BLaER1 (cell line): ENCODE results near the gene GLIS1.

Experiments
- H3K27ac ChIP-seq: shearing (Covaris generic); formaldehyde crosslinking; 2 replicates; pipeline ENCODE4 v1.8.1; 2022
- H3K27me3 ChIP-seq: shearing (Covaris generic); formaldehyde crosslinking; 2 replicates; pipeline ENCODE4 v1.8.1; 2022
- H3K36me3 ChIP-seq: shearing (Covaris generic); formaldehyde crosslinking; 2 replicates; pipeline ENCODE4 v1.8.1; 2022
- H3K4me1 ChIP-seq: shearing (Covaris generic); formaldehyde crosslinking; 2 replicates; pipeline ENCODE4 v1.8.1; 2022
- H3K4me2 ChIP-seq: shearing (Covaris generic); formaldehyde crosslinking; 2 replicates; pipeline ENCODE4 v1.8.1; 2022
- H3K4me3 ChIP-seq: shearing (Covaris generic); formaldehyde crosslinking; 2 replicates; pipeline ENCODE4 v1.8.1; 2022
- H3K9ac ChIP-seq: shearing (Covaris generic); formaldehyde crosslinking; 2 replicates; pipeline ENCODE4 v1.8.1; 2022
- H3K9me3 ChIP-seq: shearing (Covaris generic); formaldehyde crosslinking; 2 replicates; pipeline ENCODE4 v1.8.1; 2022
- H4K20me1 ChIP-seq: shearing (Covaris generic); formaldehyde crosslinking; 2 replicates; pipeline ENCODE4 v1.8.1; 2022
- Cebpa-rat ChIP-seq: shearing (Covaris generic); IDR thresholded peaks from 2 replicates; pipeline ENCODE4 v1.8.1; 2022

GLIS1 gene

DNA sequence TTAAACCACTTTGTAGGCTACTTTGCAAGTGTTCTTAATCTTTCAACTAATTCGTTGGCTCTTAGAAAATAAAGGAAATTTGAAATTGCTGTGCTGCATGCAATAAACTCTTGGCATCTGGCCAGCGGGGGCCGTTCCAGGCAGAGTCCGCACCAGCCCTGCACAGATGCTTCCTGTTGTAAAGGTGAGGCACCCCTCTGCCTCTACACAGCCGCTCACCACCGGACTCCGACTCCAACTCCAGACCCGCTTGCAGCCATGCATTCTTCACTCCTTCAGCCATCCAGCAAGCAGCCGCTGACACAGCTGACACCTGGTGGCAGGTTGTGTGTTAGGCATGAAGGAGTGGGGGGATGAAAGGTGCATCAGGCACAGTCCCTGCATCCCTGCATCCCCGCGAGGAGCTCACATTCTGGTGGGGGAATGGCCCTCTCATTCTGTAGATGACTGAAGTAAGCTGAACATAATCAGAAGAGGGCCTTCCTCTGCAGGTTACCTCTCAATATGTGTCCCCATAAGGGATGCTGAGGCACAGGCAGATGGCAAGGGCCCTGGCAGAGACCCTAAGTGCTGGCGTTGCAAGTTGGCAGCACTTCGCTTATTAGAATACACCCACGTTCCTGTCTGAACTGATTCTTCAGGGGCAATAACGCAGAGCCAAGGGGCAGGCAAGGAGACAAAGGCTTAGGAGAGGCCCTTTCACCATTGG, 56.8 kb downstream of the GLIS1 start:
- Histone ChIP-seq H3K27ac (0 out of 2 replicates have a peak overlapping the region, but pooled peaks have one; percentile 7), H3K4me3 (no peak overlapping the region), H3K9ac (no peak overlapping the region; the same call in 1 of the 2 replicates), H3K27me3 (no peaks in the 10 kb centered on the region), H3K36me3 (no peaks in the 10 kb centered on the region), H3K4me1 (peaks cover 53% of the 10 kb centered on the region), H3K9me3 (no peaks in the 10 kb centered on the region), H3K4me2 (peak overlapping the region; percentile 76), H4K20me1 (no peaks in the 10 kb centered on the region)
- TF ChIP-seq Cebpa-rat, result no peak

DNA sequence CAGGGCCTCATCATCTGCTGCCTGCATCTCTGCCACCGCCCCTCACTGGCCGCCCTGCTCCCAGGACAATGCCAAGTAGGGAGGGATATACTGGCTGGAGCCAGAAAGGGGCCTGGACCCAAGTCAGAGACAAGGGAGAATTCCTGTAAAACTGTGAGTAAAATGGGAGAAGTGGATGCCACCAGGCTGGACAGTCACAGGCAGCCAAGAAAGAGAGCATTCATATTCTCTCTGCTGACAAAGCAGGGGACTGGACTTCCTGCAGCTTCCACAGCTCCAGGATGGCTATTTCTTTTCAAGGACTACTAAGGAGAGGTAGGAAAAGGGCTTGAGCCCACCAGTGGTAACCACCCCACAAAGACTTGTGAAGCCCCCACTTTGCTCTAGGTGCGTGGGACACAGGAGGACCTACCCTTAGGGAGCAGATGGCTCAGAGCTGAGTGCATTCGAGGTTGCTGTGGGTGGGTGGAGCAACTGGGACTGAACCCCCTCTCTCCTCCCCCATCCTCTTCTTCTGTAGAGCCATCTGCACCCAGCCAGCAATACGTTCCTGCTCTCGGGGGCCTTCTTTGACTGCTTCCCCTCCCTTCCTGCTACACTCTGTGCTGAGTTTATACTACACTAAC, 57.5 kb downstream of the GLIS1 start:
- Histone ChIP-seq H3K27ac (0 out of 2 replicates have a peak overlapping the region, but pooled peaks have one; percentile 7), H3K9ac (no peak overlapping the region; the same call in 1 of the 2 replicates), H3K4me3 (no peak overlapping the region), H3K9me3 (no peaks in the 10 kb centered on the region), H3K27me3 (no peaks in the 10 kb centered on the region), H4K20me1 (no peaks in the 10 kb centered on the region), H3K4me1 (peaks cover 50% of the 10 kb centered on the region), H3K4me2 (peak overlapping the region; percentile 76), H3K36me3 (no peaks in the 10 kb centered on the region)
- no peak for TF ChIP-seq Cebpa-rat

DNA sequence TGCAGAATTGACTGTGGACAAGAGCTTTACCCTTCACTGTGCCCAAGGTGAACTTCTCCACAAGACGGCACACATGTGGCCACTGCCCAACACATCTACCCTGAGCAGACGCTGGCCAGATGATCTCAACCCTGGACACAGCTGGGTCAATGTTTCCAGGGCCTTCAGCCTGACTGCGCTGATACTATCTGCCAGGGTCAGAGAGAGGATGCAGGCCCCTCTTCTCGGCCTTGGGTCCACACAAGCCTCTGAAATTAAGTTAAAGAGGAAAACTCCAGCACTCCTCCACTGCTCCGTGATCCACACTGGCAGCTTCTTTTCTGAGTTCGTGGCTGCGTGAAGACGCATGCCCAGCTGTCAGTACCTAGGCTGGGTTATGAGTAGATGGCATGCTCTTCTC, 58.1 kb downstream of the GLIS1 start:
- H3K27ac ChIP-seq, result no peak overlapping the region

DNA sequence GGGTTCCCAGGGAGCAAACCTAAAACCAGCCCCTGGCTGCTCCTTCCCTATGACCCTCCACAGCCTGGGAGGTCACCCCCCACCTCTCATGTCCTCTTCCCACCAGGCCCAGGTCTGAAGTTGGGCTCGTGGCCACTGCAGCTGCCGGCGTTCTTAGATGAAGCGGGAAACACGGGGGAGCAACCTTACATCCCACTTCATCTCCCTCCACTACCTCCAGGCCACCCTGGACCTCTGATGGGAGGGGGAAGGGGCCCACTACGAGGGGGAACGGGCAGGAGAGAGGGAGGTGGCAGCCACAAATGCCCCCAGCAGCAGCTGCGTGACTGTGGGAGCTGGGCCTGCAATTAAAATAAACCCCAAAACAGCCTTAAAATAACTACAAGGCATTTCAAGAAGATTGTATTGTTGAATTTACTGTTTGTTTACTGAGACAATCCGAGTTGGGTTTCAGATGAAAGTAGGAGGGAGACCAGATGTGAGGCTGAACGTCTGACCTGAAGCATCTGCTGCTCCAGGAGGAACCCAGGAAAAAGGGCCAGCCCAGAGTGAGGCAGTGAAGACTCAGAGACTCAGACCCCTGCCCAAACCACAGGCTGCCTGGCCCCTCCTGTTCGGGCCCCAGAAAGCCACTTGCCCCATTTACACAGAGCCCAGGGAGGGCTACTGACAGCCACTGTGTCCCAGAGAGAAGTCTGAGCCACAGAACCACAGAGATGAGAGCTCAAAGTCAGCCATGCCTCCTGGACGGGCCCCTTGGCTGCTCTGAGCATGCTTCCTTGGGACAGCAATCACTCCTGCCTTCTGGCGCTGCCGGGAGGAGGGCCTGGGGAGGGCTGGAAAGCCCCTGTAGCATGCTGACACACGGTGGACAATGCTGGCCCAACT, 59.8 kb downstream of the GLIS1 start:
- Histone ChIP-seq H3K9ac (no peak overlapping the region), H3K27me3 (no peaks in the 10 kb centered on the region), H3K27ac (no peak overlapping the region; the same call in 1 of the 2 replicates), H3K9me3 (no peaks in the 10 kb centered on the region), H3K4me3 (no peak overlapping the region), H4K20me1 (no peaks in the 10 kb centered on the region), H3K36me3 (no peaks in the 10 kb centered on the region), H3K4me1 (peaks cover 32% of the 10 kb centered on the region), H3K4me2 (peak overlapping the region; percentile 36)
- no peak for TF ChIP-seq Cebpa-rat

More for the DNA sequence above, 58.1 kb downstream of the GLIS1 start:
- H3K4me1 ChIP-seq, result peaks cover 44% of the 10 kb centered on the region
- H3K9me3 ChIP-seq, result no peaks in the 10 kb centered on the region
- no peak overlapping the region for H3K4me3 ChIP-seq
- H4K20me1 ChIP-seq, result no peaks in the 10 kb centered on the region
- no peak overlapping the region for H3K4me2 ChIP-seq
- H3K36me3 ChIP-seq, result no peaks in the 10 kb centered on the region
- TF ChIP-seq Cebpa-rat, result no peak
- H3K27me3 ChIP-seq, result no peaks in the 10 kb centered on the region
- no peak overlapping the region for H3K9ac ChIP-seq

DNA sequence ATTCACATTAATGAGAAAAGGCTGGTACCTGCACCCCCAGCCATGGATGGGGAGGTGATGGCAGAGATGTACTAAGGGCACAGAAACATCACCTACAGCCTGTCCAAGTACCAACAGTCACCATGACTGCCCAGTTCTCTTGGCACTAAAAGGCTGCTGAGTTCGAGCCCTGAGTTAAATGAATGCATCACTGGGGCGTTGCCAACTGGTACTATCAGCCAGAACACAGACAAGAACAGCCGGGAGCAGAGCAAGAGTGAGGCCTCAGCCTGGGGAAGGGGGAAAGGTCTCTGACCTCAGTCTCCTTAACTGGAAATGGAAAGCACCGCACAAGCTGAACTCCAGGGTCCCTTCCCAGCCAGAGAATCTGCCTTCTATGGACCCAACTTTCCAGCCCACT, 60.5 kb downstream of the GLIS1 start:
- Histone ChIP-seq H3K36me3 (no peaks in the 10 kb centered on the region), H3K4me3 (no peak overlapping the region), H3K4me2 (no peak overlapping the region), H3K27ac (no peak overlapping the region), H3K4me1 (peaks cover 32% of the 10 kb centered on the region), H3K9ac (no peak overlapping the region), H3K9me3 (no peaks in the 10 kb centered on the region), H3K27me3 (no peaks in the 10 kb centered on the region), H4K20me1 (no peaks in the 10 kb centered on the region)
- TF ChIP-seq Cebpa-rat, result no peak

DNA sequence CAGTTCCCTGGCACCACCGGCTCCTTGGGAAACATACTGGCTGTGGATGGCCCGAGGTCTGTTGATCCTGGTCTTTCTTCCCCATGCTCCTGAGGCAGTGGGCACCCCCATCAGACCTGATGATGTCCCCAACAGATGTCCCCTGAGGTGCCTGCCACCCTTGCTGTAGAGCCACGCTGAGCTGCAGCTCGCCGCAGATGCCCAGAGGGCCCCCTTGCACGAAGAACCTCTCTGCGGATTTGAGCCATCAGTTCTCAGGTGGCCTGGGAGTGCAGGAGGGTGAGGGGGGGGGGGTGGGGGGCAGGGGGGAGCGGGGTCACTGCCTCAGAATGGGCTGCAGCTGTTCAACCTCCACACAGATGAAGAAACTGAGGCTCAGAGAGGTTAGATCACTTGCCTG, 60.9 kb downstream of the GLIS1 start:
- Histone ChIP-seq H3K4me1 (peaks cover 32% of the 10 kb centered on the region), H3K4me2 (no peak overlapping the region), H3K27ac (no peak overlapping the region), H3K9ac (no peak overlapping the region), H3K4me3 (no peak overlapping the region), H3K27me3 (no peaks in the 10 kb centered on the region), H3K9me3 (no peaks in the 10 kb centered on the region), H3K36me3 (no peaks in the 10 kb centered on the region), H4K20me1 (no peaks in the 10 kb centered on the region)
- TF ChIP-seq Cebpa-rat, result no peak

DNA sequence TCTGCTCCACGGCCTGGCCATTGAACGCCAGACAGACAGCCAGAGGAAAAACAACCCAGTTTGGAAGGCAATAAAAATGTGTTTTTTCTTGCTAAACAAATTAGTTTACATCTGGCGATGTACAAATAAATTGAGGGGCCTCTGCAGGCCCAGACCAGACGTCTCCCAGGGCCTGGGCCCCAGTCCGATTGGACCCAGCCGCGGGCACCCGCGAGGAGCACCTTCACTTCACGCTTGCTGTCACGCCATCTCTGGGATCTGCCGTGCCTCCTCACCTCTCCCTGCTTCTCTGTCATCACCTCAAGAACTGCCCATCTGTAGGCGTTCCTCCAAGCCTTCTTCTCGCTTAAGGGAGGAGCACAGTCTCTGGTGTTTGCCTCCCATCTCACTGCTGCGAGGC, 61.5 kb downstream of the GLIS1 start:
- TF ChIP-seq Cebpa-rat, result no peak
- H3K27ac ChIP-seq, result no peak overlapping the region
- H3K9me3 ChIP-seq, result no peaks in the 10 kb centered on the region
- no peak overlapping the region for H3K4me3 ChIP-seq
- no peak overlapping the region for H3K9ac ChIP-seq
- no peaks in the 10 kb centered on the region for H4K20me1 ChIP-seq
- no peak overlapping the region for H3K4me2 ChIP-seq
- no peaks in the 10 kb centered on the region for H3K27me3 ChIP-seq
- peaks cover 29% of the 10 kb centered on the region for H3K4me1 ChIP-seq
- H3K36me3 ChIP-seq, result no peaks in the 10 kb centered on the region

DNA sequence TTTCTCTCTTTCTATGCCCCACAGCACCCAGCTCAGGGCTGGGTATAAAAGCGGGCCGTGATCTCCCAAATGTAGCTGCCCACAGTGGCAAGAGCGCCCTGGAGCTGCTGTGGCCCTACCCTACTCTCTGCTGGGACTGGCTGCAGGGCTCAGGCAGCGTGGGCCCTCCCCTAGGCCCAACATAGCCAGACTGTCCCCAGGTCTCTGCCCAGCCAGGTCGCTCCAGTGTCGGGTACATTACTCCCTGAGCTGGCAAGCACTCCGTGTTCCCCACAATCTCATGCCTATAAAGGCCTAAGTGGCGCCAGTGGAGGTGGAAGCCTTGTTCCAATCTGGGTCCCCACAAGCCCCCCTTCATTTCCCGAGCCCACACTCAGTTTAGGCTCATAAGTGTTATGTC, 66.2 kb downstream of the GLIS1 start:
- H3K9me3 ChIP-seq, result no peaks in the 10 kb centered on the region
- no peak overlapping the region for H3K9ac ChIP-seq
- no peak overlapping the region for H3K4me3 ChIP-seq
- TF ChIP-seq Cebpa-rat, result no peak
- H3K27me3 ChIP-seq, result no peaks in the 10 kb centered on the region
- no peaks in the 10 kb centered on the region for H3K36me3 ChIP-seq
- no peak overlapping the region for H3K4me2 ChIP-seq
- no peak overlapping the region for H3K27ac ChIP-seq
- H3K4me1 ChIP-seq, result no peaks in the 10 kb centered on the region
- H4K20me1 ChIP-seq, result no peaks in the 10 kb centered on the region

DNA sequence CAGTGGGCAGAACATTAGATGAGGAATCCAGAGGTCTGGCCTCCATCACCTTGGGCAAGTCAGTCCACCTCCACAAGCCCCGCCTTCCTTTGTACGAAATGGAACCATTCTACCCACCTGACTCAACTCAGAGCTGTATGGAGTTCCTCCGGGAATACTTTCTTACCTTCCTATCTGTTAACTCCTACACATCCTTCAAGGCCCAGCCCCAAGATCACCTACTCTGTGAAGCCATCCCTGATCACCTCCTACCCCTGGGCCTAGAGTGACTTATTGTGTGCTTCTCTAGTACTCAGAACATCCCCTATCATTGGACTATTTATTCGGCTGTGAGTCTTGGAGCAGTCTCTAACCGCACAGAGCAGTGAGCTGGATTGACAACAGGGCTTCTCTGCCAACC, 66.7 kb downstream of the GLIS1 start:
- no peaks in the 10 kb centered on the region for H4K20me1 ChIP-seq
- H3K4me1 ChIP-seq, result no peaks in the 10 kb centered on the region
- H3K9ac ChIP-seq, result no peak overlapping the region
- H3K4me3 ChIP-seq, result no peak overlapping the region
- no peaks in the 10 kb centered on the region for H3K36me3 ChIP-seq
- H3K27me3 ChIP-seq, result no peaks in the 10 kb centered on the region
- H3K9me3 ChIP-seq, result no peaks in the 10 kb centered on the region
- no peak overlapping the region for H3K27ac ChIP-seq
- H3K4me2 ChIP-seq, result no peak overlapping the region
- TF ChIP-seq Cebpa-rat, result no peak
